Measurements from ENCODE around the gene CDK5RAP1. TPM values are rescaled to one million over a fixed set of nuclear protein-coding genes. Genes with fewer than 3 reads are reported as not detected.

The CDK5RAP1 gene
- total and polyA plus RNA-seq, 9 of the 15 experiments (the other 6 are each of a cell fraction or from before 2014, with no cell fraction given) = 41.6 to 127 (median 58.3) TPM

GRCh38 chr20:33370291-33370690 is 31.0 kb downstream of the CDK5RAP1 start:
- no peak for TF ChIP-seq SREBF2 (CRISPR knock-in tag; IDR thresholded peaks at IDR 0.05)
- TF ChIP-seq OTX1 (CRISPR knock-in tag; IDR thresholded peaks at IDR 0.05) = no peak
- TF ChIP-seq CBX3 (IDR thresholded peaks at IDR 0.05; ENCODE audit: borderline replicate concordance in 1 of 2, low read length in 2 of 2) = no peak
- TF ChIP-seq ZNF57 (CRISPR knock-in tag; IDR thresholded peaks at IDR 0.05) = no peak
- TF ChIP-seq ZNF174 (CRISPR knock-in tag; IDR thresholded peaks at IDR 0.05) = no peak
- no peak for TF ChIP-seq ZNF274 (IDR thresholded peaks at IDR 0.05; ENCODE audit: borderline replicate concordance, low read depth, low read length)
- no peak for TF ChIP-seq MYBL2 (IDR thresholded peaks at IDR 0.05; ENCODE audit: low read depth)
- TF ChIP-seq MYBL2 (CRISPR knock-in tag; IDR thresholded peaks at IDR 0.05; ENCODE audit: borderline replicate concordance) = no peak
- TF ChIP-seq NFYB (IDR thresholded peaks at IDR 0.05; ENCODE audit: extremely low read depth, insufficient read length) = no peak
- TF ChIP-seq RAD21 (CRISPR knock-in tag; conservative IDR thresholded peaks at IDR 0.05 in 1 of 2, IDR thresholded peaks at IDR 0.05 in 1 of 2) = no peak
- TF ChIP-seq ETS2 (tag; IDR thresholded peaks at IDR 0.05; ENCODE audit: borderline replicate concordance, poor library complexity, severe bottlenecking) = no peak
- no peak for TF ChIP-seq ZNF395 (CRISPR knock-in tag; IDR thresholded peaks at IDR 0.05)
- TF ChIP-seq ZNF717 (CRISPR knock-in tag; IDR thresholded peaks at IDR 0.05) = no peak
- TF ChIP-seq GATAD2B (IDR thresholded peaks at IDR 0.05; ENCODE audit: borderline replicate concordance) = no peak
- TF ChIP-seq STAG1 (CRISPR knock-in tag; IDR thresholded peaks at IDR 0.05; ENCODE audit: borderline replicate concordance) = no peak
- no peak for TF ChIP-seq ATF4 (CRISPR knock-in tag; IDR thresholded peaks at IDR 0.05)
- TF ChIP-seq ETV5 (CRISPR knock-in tag; IDR thresholded peaks at IDR 0.05; ENCODE audit: low read depth) = no peak
- Histone ChIP-seq H3K9me1 (ENCODE audit: control insufficient read depth, insufficient read depth, low read length) (no peaks in the 10 kb centered on the region), H3K9ac (ENCODE audit: insufficient read depth in 1 of 2, low read depth in 2 of 2, low read length in 2 of 2) (no peak overlapping the region), H3K4me1 (replicated peaks in 1 of 2; ENCODE audit: control insufficient read depth in 2 of 2, insufficient read depth in 2 of 2, low read length in 2 of 2) (no peaks in the 10 kb centered on the region), H3K4me3 (no peak overlapping the region), H2AFZ (ENCODE audit: low read depth, low read length) (no peak overlapping the region), H3K9me3 (replicated peaks; ENCODE audit: control insufficient read depth, insufficient read depth, low read depth, low read length) (no peaks in the 10 kb centered on the region), H3K4me2 (ENCODE audit: insufficient read depth, low read length) (no peak overlapping the region), H3K36me3 (ENCODE audit: control insufficient read depth, insufficient read depth, low read length) (peaks cover 71% of the 10 kb centered on the region), H3K27ac (ENCODE audit: extremely low read depth, low read depth, low read length) (no peak overlapping the region), H4K20me1 (replicated peaks; ENCODE audit: control insufficient read depth, insufficient read depth, low read length) (no peaks in the 10 kb centered on the region), H3K79me2 (ENCODE audit: control insufficient read depth, insufficient read depth, low read length) (no peaks in the 10 kb centered on the region), H3K27me3 (ENCODE audit: control insufficient read depth in 2 of 2, insufficient read depth in 2 of 2, low read length in 2 of 2) (no peaks in the 10 kb centered on the region)
- DNase-seq (ENCODE audit: extremely low read depth in 1 of 4, low spot score in 3 of 4) (no peak), FAIRE-seq (no peak), ATAC-seq (no peak)
- ChIA-PET CTCF (ENCODE audit: low intra/inter-chr PET ratio) (no interaction called here), POLR2A (no interaction called here)
- WGBS (ENCODE audit: insufficient coverage, low coverage, missing lambda C conversion rate) = 87% methylated on average over 8 of the region's 8 CpGs
- in situ Hi-C loops (cut with MboI) = no loop called here
- intact Hi-C loops (cut with micrococcal nuclease) = no loop called here
- BruUV-seq (replicated peaks) = no TSS peak
